Gastroesophageal sphincter (tissue), 3 donors: ENCODE results near the gene CNTN5.

ENCODE experiments used
- CTCF ChIP-seq, 4 experiments: fragments of 200-600 bp in 2 of 4; fragments of 450-650 bp in 2 of 4; sonication (generic) in 1 of 4; IDR thresholded peaks; one replicate each; pipeline ENCODE4 v1.5.1; 2017 to 2019; ENCODE audit warnings: antibody characterized with exemption in 4 of 4, mild to moderate bottlenecking in 2 of 4, moderate library complexity in 2 of 4
- EP300 ChIP-seq: sonication (generic); formaldehyde crosslinking; IDR thresholded peaks from one replicate; pipeline ENCODE4 v1.6.1; 2017; ENCODE audit warnings: antibody characterized with exemption, mild to moderate bottlenecking
- POLR2AphosphoS5 ChIP-seq: sonication (generic); formaldehyde crosslinking; IDR thresholded peaks from one replicate; pipeline ENCODE4 v1.6.1; 2017; ENCODE audit warnings: antibody characterized with exemption

- no peak for TF ChIP-seq POLR2AphosphoS5
- no peak for TF ChIP-seq CTCF (IDR thresholded peaks at IDR 0.05)
- TF ChIP-seq EP300 = no peak
These were observed 306.3 kb downstream of the CNTN5 start for GRCh38 chr11:99327066-99327465.
